Psoas muscle (tissue), 8 donors: ENCODE results near the gene ERC2. TPM values are rescaled to one million over a fixed set of nuclear protein-coding genes. Genes with fewer than 3 reads are reported as not detected.

Source experiments
- ATAC-seq, 4 donors: fragments of 200-7000 bp; cut with Tn5 transposase; one replicate each; pipeline ENCODE4 v1.9.1; 2020; ENCODE audit warnings: moderate library complexity in 3 of 4, mild to moderate bottlenecking in 2 of 4
- DNase-seq, 2 donors: peaks; one replicate each; pipeline ENCODE4 v3.0.0-alpha.2; 2020
- H3K27ac ChIP-seq: fragments of 200-600 bp; one replicate; pipeline ENCODE4 v1.8.0; 2022
- H3K27me3 ChIP-seq, 3 donors: fragments of 200-600 bp in 1 of 3; one replicate each; pipeline versions ENCODE4 v1.6.1 to v1.8.0; 2013 to 2022; ENCODE audit warnings: low read length in 2 of 3, mild to moderate bottlenecking in 2 of 3, moderate library complexity in 1 of 3; ENCODE audit not compliant: insufficient read depth in 3 of 3
- H3K36me3 ChIP-seq, 2 donors: fragments of 200-600 bp in 1 of 2; one replicate each; pipeline versions ENCODE4 v1.6.1 to v1.8.0; 2013 to 2022; ENCODE audit warnings: low read depth in 1 of 2, mild to moderate bottlenecking in 1 of 2, moderate library complexity in 1 of 2; ENCODE audit not compliant: insufficient read depth in 1 of 2
- H3K4me1 ChIP-seq: fragments of 200-600 bp; one replicate; pipeline ENCODE4 v1.8.0; 2022
- H3K4me3 ChIP-seq: fragments of 200-600 bp; one replicate; pipeline ENCODE4 v1.8.0; 2022; ENCODE audit warnings: mild to moderate bottlenecking
- H3K9me3 ChIP-seq: fragments of 200-600 bp; one replicate; pipeline ENCODE4 v1.8.0; 2022
- WGBS, 3 donors: extraction: QIAGEN DNeasy Blood & Tissue Kit; methylation state at CpG; one replicate each; pipeline versions ENCODE4 v1.1.6 to v1.1.7; 2013; 5-methylcytosine and 5-hydroxymethylcytosine counted together
- intact Hi-C, 2 donors: fragments of 100-400 bp; cut with DNase I; formaldehyde crosslinking; loops; one replicate each; pipeline versions ENCODE4 v1.11.0 to v1.14.2; 2022
- polyA plus RNA-seq, 3 donors: library from polyadenylated mRNA; stranded (reverse); fragments of 200-250 nt; gene quantifications; one replicate each; pipeline ENCODE4 v1.2.3, GENCODE V29; 2013
- total RNA-seq, 4 donors: library from RNA; stranded (reverse); fragmentation: NEBNext Ultra II Directional in 2 of 4; extraction: Animal tissue kit (Norgen Biotek cat#: 25700) in 2 of 4; gene quantifications; one replicate each; pipeline versions ENCODE4 v1.2.1 to v1.2.4, GENCODE V29; 2021 to 2023
- TF ChIP-seq, protein P1 (sequence below): fragments of 200-600 bp; IDR thresholded peaks from one replicate; pipeline ENCODE4 v1.8.0; 2022; ENCODE audit warnings: antibody characterized with exemption
- donor health status: healthy with polysubstance abuse.
- donor health status: DM: no; HTN: no; CAD: no; lungs with moderate emphysema.
- donor health status: Bipolar disorder and iron deficiency.
- donor health status: healthy.
- donor health status: DM: yes; HTN: yes; CAD: no.
- donor health status: DM: no; HTN: no; CAD: no.
- donor health status: DM: no; HTN: no; CAD: no.
- donor health status: DM: yes; HTN: yes; CAD: no.

Gene ERC2
- total and polyA plus RNA-seq, 7 donors: 0.04 to 0.15 TPM; not detected in 5

DNA sequence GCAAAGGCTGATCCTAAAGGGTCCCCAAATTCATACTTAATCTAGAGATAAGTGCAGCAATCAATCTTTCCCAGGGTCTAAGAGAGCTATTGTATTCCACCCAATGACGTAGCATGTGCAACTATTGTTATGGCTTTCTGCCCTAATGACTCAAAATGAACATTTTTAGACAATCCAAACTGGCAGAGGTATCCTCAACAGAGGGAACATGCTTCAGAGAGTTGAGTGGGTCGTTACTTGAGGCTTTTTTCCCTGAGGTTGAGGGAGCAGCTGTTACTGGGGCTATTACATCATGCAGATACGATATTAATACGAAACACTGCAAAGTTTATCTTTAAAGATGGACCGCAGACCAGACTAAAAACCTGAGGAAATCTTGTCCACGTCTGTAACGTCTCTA, 702.9 kb downstream of the ERC2 start:
- Histone ChIP-seq H3K27ac (no peak overlapping the region), H3K4me3 (no peak overlapping the region), H3K4me1 (no peaks in the 10 kb centered on the region), H3K9me3 (no peaks in the 10 kb centered on the region), H3K27me3 (no peaks in the 10 kb centered on the region), H3K36me3 (no peaks in the 10 kb centered on the region)
- WGBS, 3 donors: 36 to 56% (median 38%) methylated on average over 7 of the region's 7 CpGs
- TF ChIP-seq, protein P1, sequence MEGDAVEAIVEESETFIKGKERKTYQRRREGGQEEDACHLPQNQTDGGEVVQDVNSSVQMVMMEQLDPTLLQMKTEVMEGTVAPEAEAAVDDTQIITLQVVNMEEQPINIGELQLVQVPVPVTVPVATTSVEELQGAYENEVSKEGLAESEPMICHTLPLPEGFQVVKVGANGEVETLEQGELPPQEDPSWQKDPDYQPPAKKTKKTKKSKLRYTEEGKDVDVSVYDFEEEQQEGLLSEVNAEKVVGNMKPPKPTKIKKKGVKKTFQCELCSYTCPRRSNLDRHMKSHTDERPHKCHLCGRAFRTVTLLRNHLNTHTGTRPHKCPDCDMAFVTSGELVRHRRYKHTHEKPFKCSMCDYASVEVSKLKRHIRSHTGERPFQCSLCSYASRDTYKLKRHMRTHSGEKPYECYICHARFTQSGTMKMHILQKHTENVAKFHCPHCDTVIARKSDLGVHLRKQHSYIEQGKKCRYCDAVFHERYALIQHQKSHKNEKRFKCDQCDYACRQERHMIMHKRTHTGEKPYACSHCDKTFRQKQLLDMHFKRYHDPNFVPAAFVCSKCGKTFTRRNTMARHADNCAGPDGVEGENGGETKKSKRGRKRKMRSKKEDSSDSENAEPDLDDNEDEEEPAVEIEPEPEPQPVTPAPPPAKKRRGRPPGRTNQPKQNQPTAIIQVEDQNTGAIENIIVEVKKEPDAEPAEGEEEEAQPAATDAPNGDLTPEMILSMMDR: no peak
- intact Hi-C loops: no loop called here
- no peak for ATAC-seq
- no peak for DNase-seq

DNA sequence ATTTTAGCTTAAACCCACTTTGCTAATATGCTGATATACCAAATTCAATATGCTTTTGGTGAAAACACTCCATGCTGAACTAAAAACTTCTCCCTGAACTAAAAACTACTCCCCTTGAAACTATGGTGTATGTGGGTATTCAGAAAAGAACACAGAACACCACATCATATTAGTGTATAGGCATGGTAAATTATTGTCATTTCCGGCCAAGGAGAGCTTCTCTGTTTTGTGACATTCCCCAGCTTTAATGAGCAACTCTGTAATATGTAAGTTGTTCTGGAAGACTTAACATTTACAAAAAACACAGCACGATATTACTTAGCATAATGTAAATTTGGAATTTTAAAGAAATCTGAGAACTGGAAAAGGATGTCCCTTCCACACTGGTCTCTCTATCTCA, 711.3 kb downstream of the ERC2 start:
- Histone ChIP-seq H3K27ac (no peak overlapping the region), H3K36me3 (no peaks in the 10 kb centered on the region), H3K27me3 (peaks cover 0 to 3% (median 0%) of the 10 kb centered on the region in 3 donors), H3K4me1 (no peaks in the 10 kb centered on the region), H3K9me3 (no peaks in the 10 kb centered on the region), H3K4me3 (no peak overlapping the region)
- TF ChIP-seq, protein P1: no peak
- intact Hi-C loops: no loop called here
- DNase-seq (no peak), ATAC-seq (no peak)
- WGBS, 3 donors: 67 to 76% (median 73%) methylated on average over 2 of the region's 2 CpGs

DNA sequence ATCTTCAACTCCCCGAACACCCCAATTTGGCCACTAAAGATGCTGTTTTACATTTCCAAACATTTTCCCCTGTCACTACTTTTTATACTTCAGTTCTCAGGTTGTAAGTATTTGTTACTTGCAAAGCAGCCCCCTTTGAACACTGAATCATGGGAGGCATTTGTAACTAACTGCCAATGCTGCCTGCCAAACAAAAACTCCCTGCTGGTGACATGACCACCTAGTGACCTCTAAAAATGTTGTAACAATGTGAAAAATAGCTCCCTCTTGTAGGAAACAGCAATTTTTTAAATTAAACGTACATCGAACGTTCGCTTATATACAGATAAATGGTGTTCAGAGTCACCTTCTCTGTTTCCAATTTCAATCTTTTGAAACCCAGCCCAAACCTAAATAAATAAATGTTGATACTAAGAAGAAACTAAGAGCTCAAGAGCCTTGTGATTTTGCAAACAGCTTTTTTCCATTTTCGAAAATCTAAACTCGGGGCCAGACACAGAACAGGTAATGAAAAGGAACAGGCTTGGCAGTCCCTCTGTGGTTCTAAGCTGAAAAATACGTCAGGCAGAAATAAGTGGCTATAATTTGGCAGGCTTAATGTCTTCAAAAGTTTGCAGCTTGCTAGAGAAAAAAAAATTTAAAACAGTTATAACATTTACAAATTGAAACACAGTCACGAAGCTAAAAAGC, 712.6 kb downstream of the ERC2 start:
- Histone ChIP-seq H3K4me3 (no peak overlapping the region), H3K4me1 (no peaks in the 10 kb centered on the region), H3K27me3 (peaks cover 0 to 3% (median 0%) of the 10 kb centered on the region in 3 donors), H3K9me3 (no peaks in the 10 kb centered on the region), H3K27ac (no peak overlapping the region), H3K36me3 (no peaks in the 10 kb centered on the region)
- DNase-seq (no peak), ATAC-seq (no peak)
- TF ChIP-seq, protein P1: no peak
- WGBS, 3 donors: 53 to 63% (median 56%) methylated on average over 9 of the region's 9 CpGs
- intact Hi-C loops: no loop called here

DNA sequence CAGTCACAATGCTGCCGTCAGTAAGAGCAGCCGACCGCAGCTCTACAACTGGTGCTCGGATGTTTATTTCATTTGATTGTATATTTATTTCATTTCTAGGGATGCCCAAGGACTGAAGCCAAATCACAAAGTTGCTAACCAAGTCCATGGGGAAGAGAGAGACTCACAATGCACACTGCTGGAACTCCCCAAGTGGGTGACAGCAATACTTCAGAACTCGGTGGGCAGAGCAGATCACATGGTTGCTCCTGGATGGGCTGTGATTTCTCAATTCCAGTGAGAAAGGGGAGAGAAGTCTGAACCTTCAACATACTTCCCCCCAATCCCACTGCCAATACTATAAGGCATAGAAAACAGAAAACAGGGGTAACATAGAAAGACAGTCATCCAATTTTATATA, 715.4 kb downstream of the ERC2 start:
- H3K36me3 ChIP-seq: no peaks in the 10 kb centered on the region
- 76 to 84% (median 84%) methylated on average over 5 of the region's 5 CpGs for WGBS, 3 donors
- no peaks in the 10 kb centered on the region for H3K9me3 ChIP-seq
- H3K27ac ChIP-seq: no peak overlapping the region
- TF ChIP-seq, protein P1: no peak
- H3K4me3 ChIP-seq: no peak overlapping the region
- intact Hi-C loops: no loop called here
- H3K27me3 ChIP-seq: peaks cover 0 to 3% (median 0%) of the 10 kb centered on the region in 3 donors
- ATAC-seq: no peak
- no peaks in the 10 kb centered on the region for H3K4me1 ChIP-seq
- no peak for DNase-seq

DNA sequence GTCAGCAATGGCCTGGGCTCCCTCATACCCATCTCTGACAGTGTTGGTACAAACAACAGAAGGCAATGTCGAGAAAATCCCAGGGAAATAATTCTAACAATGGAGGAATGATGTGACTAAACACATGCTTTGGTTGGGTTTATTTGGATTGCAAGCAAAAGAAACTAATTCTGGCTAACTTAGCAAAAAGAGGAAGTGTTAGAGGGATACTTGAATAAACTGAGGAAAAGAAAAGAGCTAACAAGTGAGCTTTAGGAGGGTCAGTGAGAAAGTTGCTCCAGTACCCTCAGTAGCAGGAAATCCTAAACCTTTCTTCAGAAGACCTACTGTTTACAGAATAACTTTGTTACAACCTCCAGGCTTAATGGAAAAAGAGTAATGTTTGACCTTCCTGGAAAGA, 716.5 kb downstream of the ERC2 start:
- Histone ChIP-seq H3K36me3 (no peaks in the 10 kb centered on the region), H3K4me1 (no peaks in the 10 kb centered on the region), H3K4me3 (no peak overlapping the region), H3K27ac (no peak overlapping the region), H3K27me3 (peaks cover 0 to 3% (median 0%) of the 10 kb centered on the region in 3 donors), H3K9me3 (no peaks in the 10 kb centered on the region)
- intact Hi-C loops: no loop called here
- ATAC-seq: no peak
- TF ChIP-seq, protein P1: no peak
- DNase-seq: no peak
- 76 to 81% (median 77%) methylated on average over 1 of the region's 1 CpG for WGBS, 3 donors
